Kidney (tissue), 14 donors: ENCODE results near the gene TMED5. TPM values are rescaled to one million over a fixed set of nuclear protein-coding genes. Genes with fewer than 3 reads are reported as not detected.

Experiments
- DNase-seq, 5 donors: peaks; one replicate each; pipeline ENCODE4 v3.0.0-alpha.2; 2013 to 2020
- FAIRE-seq: peaks from 2 replicates; lab custom pipeline; 2012; peaks lifted over from hg19 to GRCh38; lab: Jason Lieb, UNC
- H3K27ac ChIP-seq, 2 donors: one replicate each; pipeline ENCODE4 v1.7.0; 2013; ENCODE audit warnings: low read depth in 2 of 2, low read length in 2 of 2, inconsistent platforms in 1 of 2
- H3K27me3 ChIP-seq: one replicate; pipeline ENCODE4 v1.7.1; 2013; ENCODE audit warnings: low read length, inconsistent platforms; ENCODE audit not compliant: control insufficient read depth, insufficient read depth
- H3K36me3 ChIP-seq, 3 donors: one replicate each; pipeline versions ENCODE4 v1.7.0 to v1.7.1; 2013; ENCODE audit warnings: low read length in 3 of 3, control low read depth in 1 of 3, inconsistent platforms in 1 of 3; ENCODE audit not compliant: insufficient read depth in 3 of 3, control insufficient read depth in 2 of 3
- H3K4me1 ChIP-seq, 3 donors: one replicate each; pipeline versions ENCODE4 v1.7.0 to v1.7.1; 2013; ENCODE audit warnings: low read length in 3 of 3, inconsistent platforms in 1 of 3, low read depth in 1 of 3; ENCODE audit not compliant: control insufficient read depth in 2 of 3, insufficient read depth in 2 of 3
- H3K4me3 ChIP-seq, 3 donors: one replicate each; pipeline versions ENCODE4 v1.7.0 to v1.8.1; 2013; ENCODE audit warnings: low read length in 3 of 3, control low read depth in 1 of 3, inconsistent platforms in 1 of 3
- H3K9ac ChIP-seq, 3 donors: one replicate each; pipeline versions ENCODE4 v1.7.0 to v1.7.1; 2013; ENCODE audit warnings: low read length in 3 of 3, control low read depth in 1 of 3, inconsistent platforms in 1 of 3
- H3K9me3 ChIP-seq, 3 donors: one replicate each; pipeline versions ENCODE4 v1.7.0 to v1.7.1; 2013; ENCODE audit warnings: low read length in 3 of 3, control low read depth in 1 of 3, inconsistent platforms in 1 of 3; ENCODE audit not compliant: control insufficient read depth in 2 of 3, insufficient read depth in 1 of 3
- CTCF ChIP-seq: IDR thresholded peaks from 3 replicates; pipeline ENCODE4 v1.5.1; 2012; ENCODE audit warnings: mild to moderate bottlenecking, moderate library complexity, borderline replicate concordance; ENCODE audit not compliant: insufficient read depth; ENCODE audit errors: extremely low read depth
- intact Hi-C: fragments of 100-400 bp; cut with DNase I; formaldehyde crosslinking; loops from one replicate; pipeline ENCODE4 v1.11.1; 2022
- polyA plus RNA-seq: library from polyadenylated mRNA; stranded (reverse); fragments of 350-450 nt; fragmentation: Illumina TruSeq; extraction: RNeasy Lipid Tissue Mini Kit (QIAGEN cat#74804); gene quantifications from one replicate; pipeline ENCODE4 v1.2.3, GENCODE V29; 2014; ENCODE audit warnings: low read depth, low replicate concordance; ENCODE audit not compliant: insufficient read depth
- total RNA-seq: library from RNA; stranded (reverse); fragmentation: NEBNext Ultra II Directional; extraction: Animal tissue kit (Norgen Biotek cat#: 25700); gene quantifications from one replicate; pipeline ENCODE4 v1.2.1, GENCODE V29; 2021
- donor health status: control.
- donor health status: control.
- donor health status: control.
- donor health status: control.
- donor health status: control.
- donor health status: DM: yes; HTN: yes; CAD: no.
- donor health status: Normal renal cell carcinoma (clear cell type).

TMED5 gene
- total and polyA plus RNA-seq, 2 donors from 2014 or later, result 45.3 to 55.2 TPM

GRCh38 chr1:93107395-93107794 lies 72.8 kb downstream of the TMED5 start:
- H3K9ac ChIP-seq, result no peak overlapping the region
- no peaks in the 10 kb centered on the region for H3K9me3 ChIP-seq
- FAIRE-seq (no peak), DNase-seq (no peak)
- H3K36me3 ChIP-seq, result no peaks in the 10 kb centered on the region
- no peaks in the 10 kb centered on the region for H3K27me3 ChIP-seq
- TF ChIP-seq CTCF, result no peak
- no peak overlapping the region for H3K27ac ChIP-seq
- H3K4me1 ChIP-seq, result no peaks in the 10 kb centered on the region
- no peak overlapping the region for H3K4me3 ChIP-seq
- intact Hi-C loops, result no loop called here

- no peaks in the 10 kb centered on the region for H3K9me3 ChIP-seq
- FAIRE-seq, result no peak
- H3K27ac ChIP-seq, result no peak overlapping the region
- H3K4me3 ChIP-seq, result no peak overlapping the region
- intact Hi-C loops, result no loop called here
- no peak for TF ChIP-seq CTCF
- H3K4me1 ChIP-seq, result no peaks in the 10 kb centered on the region
- no peak overlapping the region for H3K9ac ChIP-seq
- no peaks in the 10 kb centered on the region for H3K27me3 ChIP-seq
- H3K36me3 ChIP-seq, result no peaks in the 10 kb centered on the region
- DNase-seq, result peak in 1 of 5 donors; percentile 1
Measured at GRCh38 chr1:93106226-93106625, 74.0 kb downstream of the TMED5 start.

GRCh38 chr1:93102142-93102541 lies 78.1 kb downstream of the TMED5 start:
- DNase-seq, result no peak
- Histone ChIP-seq H3K27me3 (no peaks in the 10 kb centered on the region), H3K4me1 (no peaks in the 10 kb centered on the region), H3K9ac (no peak overlapping the region), H3K36me3 (no peaks in the 10 kb centered on the region), H3K27ac (no peak overlapping the region), H3K4me3 (no peak overlapping the region), H3K9me3 (no peaks in the 10 kb centered on the region)
- intact Hi-C loops, result no loop called here
- no peak for FAIRE-seq
- TF ChIP-seq CTCF, result no peak

Other genes with a start within 250 kb of the TMED5 start
- 4.0 TPM for gene DIPK1A, start 219.0 kb downstream of the TMED5 start, total RNA-seq
- 6.1 TPM for gene DIPK1A, start 219.0 kb downstream of the TMED5 start, polyA plus RNA-seq
- gene MTF2, start 101.1 kb downstream of the TMED5 start, total RNA-seq, result 30.5 TPM
- 8.8 TPM for gene MTF2, start 101.1 kb downstream of the TMED5 start, polyA plus RNA-seq
- gene CCDC18, start 311 bp upstream of the TMED5 start, total RNA-seq, result 3.9 TPM
- gene CCDC18, start 311 bp upstream of the TMED5 start, polyA plus RNA-seq, result 1.2 TPM
- 49.8 TPM for gene DR1, start 165.5 kb upstream of the TMED5 start, total RNA-seq
- 15.6 TPM for gene DR1, start 165.5 kb upstream of the TMED5 start, polyA plus RNA-seq